ENCODE measurements around the gene CTCFL. TPM values are rescaled to one million over a fixed set of nuclear protein-coding genes. Genes with fewer than 3 reads are reported as not detected.

CTCFL gene
- total and polyA plus RNA-seq, 2 of the 13 experiments (the other 11 are each of a cell fraction or from before 2014, with no cell fraction given) = 0.04 TPM; not detected in 1

DNA sequence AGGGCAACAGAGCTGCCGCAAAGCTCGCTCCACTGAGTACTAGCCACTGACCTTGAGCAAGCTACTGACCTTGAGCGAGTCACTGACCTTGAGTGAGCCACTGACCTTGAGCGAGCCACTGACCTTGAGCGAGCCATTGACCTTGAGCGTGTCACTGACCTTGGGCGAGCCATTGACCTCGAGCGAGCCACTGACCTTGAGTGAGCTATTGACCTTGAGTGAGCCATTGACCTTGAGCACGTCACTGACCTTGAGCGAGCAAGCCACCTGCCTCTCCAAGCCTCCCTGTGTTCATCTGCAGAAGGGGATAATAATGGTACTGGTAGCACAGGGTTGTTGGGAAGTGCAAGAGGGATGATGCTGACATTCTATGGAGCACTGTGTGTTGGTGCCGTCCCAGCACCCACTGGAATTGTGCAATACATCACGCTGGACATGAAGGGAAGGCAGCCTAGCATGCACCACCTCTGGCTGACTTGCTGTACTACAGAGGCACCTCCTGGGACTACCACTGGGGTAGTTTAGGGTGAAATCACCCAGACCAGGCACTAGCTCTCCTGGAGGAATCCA is 60.2 kb downstream of the CTCFL start (continued):
- TF ChIP-seq, protein P1, sequence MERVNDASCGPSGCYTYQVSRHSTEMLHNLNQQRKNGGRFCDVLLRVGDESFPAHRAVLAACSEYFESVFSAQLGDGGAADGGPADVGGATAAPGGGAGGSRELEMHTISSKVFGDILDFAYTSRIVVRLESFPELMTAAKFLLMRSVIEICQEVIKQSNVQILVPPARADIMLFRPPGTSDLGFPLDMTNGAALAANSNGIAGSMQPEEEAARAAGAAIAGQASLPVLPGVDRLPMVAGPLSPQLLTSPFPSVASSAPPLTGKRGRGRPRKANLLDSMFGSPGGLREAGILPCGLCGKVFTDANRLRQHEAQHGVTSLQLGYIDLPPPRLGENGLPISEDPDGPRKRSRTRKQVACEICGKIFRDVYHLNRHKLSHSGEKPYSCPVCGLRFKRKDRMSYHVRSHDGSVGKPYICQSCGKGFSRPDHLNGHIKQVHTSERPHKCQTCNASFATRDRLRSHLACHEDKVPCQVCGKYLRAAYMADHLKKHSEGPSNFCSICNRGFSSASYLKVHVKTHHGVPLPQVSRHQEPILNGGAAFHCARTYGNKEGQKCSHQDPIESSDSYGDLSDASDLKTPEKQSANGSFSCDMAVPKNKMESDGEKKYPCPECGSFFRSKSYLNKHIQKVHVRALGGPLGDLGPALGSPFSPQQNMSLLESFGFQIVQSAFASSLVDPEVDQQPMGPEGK (CRISPR knock-in tag; IDR thresholded peaks at IDR 0.05) = no peak
- TF ChIP-seq ZNF512B (CRISPR knock-in tag; IDR thresholded peaks at IDR 0.05; ENCODE audit: borderline replicate concordance) = no peak
- TF ChIP-seq CHCHD3 (CRISPR knock-in tag; IDR thresholded peaks at IDR 0.05) = peak; percentile 63; the same call in 1 of the 2 replicates
- TF ChIP-seq, protein P2, sequence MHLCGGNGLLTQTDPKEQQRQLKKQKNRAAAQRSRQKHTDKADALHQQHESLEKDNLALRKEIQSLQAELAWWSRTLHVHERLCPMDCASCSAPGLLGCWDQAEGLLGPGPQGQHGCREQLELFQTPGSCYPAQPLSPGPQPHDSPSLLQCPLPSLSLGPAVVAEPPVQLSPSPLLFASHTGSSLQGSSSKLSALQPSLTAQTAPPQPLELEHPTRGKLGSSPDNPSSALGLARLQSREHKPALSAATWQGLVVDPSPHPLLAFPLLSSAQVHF (CRISPR knock-in tag; IDR thresholded peaks at IDR 0.05) = no peak
- no peak for TF ChIP-seq ZNF24 (IDR thresholded peaks at IDR 0.05)
- TF ChIP-seq, protein P3, sequence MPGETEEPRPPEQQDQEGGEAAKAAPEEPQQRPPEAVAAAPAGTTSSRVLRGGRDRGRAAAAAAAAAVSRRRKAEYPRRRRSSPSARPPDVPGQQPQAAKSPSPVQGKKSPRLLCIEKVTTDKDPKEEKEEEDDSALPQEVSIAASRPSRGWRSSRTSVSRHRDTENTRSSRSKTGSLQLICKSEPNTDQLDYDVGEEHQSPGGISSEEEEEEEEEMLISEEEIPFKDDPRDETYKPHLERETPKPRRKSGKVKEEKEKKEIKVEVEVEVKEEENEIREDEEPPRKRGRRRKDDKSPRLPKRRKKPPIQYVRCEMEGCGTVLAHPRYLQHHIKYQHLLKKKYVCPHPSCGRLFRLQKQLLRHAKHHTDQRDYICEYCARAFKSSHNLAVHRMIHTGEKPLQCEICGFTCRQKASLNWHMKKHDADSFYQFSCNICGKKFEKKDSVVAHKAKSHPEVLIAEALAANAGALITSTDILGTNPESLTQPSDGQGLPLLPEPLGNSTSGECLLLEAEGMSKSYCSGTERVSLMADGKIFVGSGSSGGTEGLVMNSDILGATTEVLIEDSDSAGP (CRISPR knock-in tag; IDR thresholded peaks at IDR 0.05; ENCODE audit: borderline replicate concordance) = no peak
- TF ChIP-seq ZNF230 (CRISPR knock-in tag; IDR thresholded peaks at IDR 0.05) = no peak
- TF ChIP-seq, protein P4, sequence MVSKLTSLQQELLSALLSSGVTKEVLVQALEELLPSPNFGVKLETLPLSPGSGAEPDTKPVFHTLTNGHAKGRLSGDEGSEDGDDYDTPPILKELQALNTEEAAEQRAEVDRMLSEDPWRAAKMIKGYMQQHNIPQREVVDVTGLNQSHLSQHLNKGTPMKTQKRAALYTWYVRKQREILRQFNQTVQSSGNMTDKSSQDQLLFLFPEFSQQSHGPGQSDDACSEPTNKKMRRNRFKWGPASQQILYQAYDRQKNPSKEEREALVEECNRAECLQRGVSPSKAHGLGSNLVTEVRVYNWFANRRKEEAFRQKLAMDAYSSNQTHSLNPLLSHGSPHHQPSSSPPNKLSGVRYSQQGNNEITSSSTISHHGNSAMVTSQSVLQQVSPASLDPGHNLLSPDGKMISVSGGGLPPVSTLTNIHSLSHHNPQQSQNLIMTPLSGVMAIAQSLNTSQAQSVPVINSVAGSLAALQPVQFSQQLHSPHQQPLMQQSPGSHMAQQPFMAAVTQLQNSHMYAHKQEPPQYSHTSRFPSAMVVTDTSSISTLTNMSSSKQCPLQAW (CRISPR knock-in tag; IDR thresholded peaks at IDR 0.05) = peak; percentile 36; the same call in 1 of the 2 replicates
- peak; percentile 93 for TF ChIP-seq ZNF263 (CRISPR knock-in tag; IDR thresholded peaks at IDR 0.05)
- TF ChIP-seq REXO4 (CRISPR knock-in tag; IDR thresholded peaks at IDR 0.05; ENCODE audit: borderline replicate concordance) = no peak
- no peak for TF ChIP-seq KLF12 (CRISPR knock-in tag; IDR thresholded peaks at IDR 0.05; ENCODE audit: borderline replicate concordance)
- TF ChIP-seq ATF1 (CRISPR knock-in tag; IDR thresholded peaks at IDR 0.05) = no peak
- peak; percentile 53; the same call in 1 of the 2 replicates for TF ChIP-seq FOXK1 (CRISPR knock-in tag; IDR thresholded peaks at IDR 0.05; ENCODE audit: borderline replicate concordance, low read depth)
- peak; percentile 66; the same call in 1 of the 2 replicates for TF ChIP-seq SMC3 (IDR thresholded peaks at IDR 0.05; ENCODE audit: low read length)
- TF ChIP-seq NR2F1 (CRISPR knock-in tag; IDR thresholded peaks at IDR 0.05) = peak in 1 of 2 experiments; percentile 41; a peak in 3 of 4 replicates
- no peak for TF ChIP-seq AKAP8 (CRISPR knock-in tag; IDR thresholded peaks at IDR 0.05)
- peak; percentile 16 for TF ChIP-seq ZNF883 (CRISPR knock-in tag; IDR thresholded peaks at IDR 0.05; ENCODE audit: not compliant biosample characterization)
- TF ChIP-seq MAF1 (CRISPR knock-in tag; IDR thresholded peaks at IDR 0.05; ENCODE audit: borderline replicate concordance) = no peak
- TF ChIP-seq SUZ12 (IDR thresholded peaks at IDR 0.05; ENCODE audit: low read depth, low read length) = no peak
- no peak for TF ChIP-seq TOE1 (CRISPR knock-in tag; IDR thresholded peaks at IDR 0.05)
- TF ChIP-seq NONO (IDR thresholded peaks at IDR 0.05) = no peak
- no peak for TF ChIP-seq NONO (CRISPR knock-in tag; conservative IDR thresholded peaks at IDR 0.05)
